Keratinocyte (primary cell): ENCODE results near the gene MRTFA. TPM values are rescaled to one million over a fixed set of nuclear protein-coding genes. Genes with fewer than 3 reads are reported as not detected.
A peak's percentile ranks its signal among the peaks of the same experiment; 100 is the strongest.

Experiments used
- DNase-seq: peaks from one replicate; pipeline ENCODE4 v3.0.0-alpha.2; 2011; ENCODE audit warnings: low read depth, missing footprints, low spot score
- FAIRE-seq: peaks from 2 replicates; lab custom pipeline; 2011; peaks lifted over from hg19 to GRCh38; lab: Jason Lieb, UNC
- H2AFZ ChIP-seq: 2 replicates; pipeline ENCODE4 v1.6.0; 2012; ENCODE audit warnings: low read length, control low read depth, inconsistent platforms; ENCODE audit not compliant: control insufficient read depth
- H3K27ac ChIP-seq: 2 replicates; pipeline ENCODE4 v1.5.1; 2011; ENCODE audit warnings: low read length; ENCODE audit not compliant: control insufficient read depth, insufficient read depth
- H3K27me3 ChIP-seq: 3 replicates; pipeline ENCODE4 v1.6.0; 2011; ENCODE audit warnings: low read length; ENCODE audit not compliant: control insufficient read depth, insufficient read depth; ENCODE audit errors: extremely low read depth
- H3K36me3 ChIP-seq, 2 experiments: 2 replicates in 1 of 2; 3 replicates in 1 of 2; pipeline ENCODE4 v1.5.1; 2011; ENCODE audit warnings: low read length in 2 of 2, mild to moderate bottlenecking in 1 of 2; ENCODE audit not compliant: control insufficient read depth in 2 of 2, insufficient read depth in 2 of 2; ENCODE audit errors: extremely low read depth in 1 of 2
- H3K4me1 ChIP-seq: 3 replicates; pipeline ENCODE4 v1.5.1; 2011; ENCODE audit warnings: low read length; ENCODE audit not compliant: control insufficient read depth, insufficient read depth; ENCODE audit errors: extremely low read depth
- H3K4me2 ChIP-seq: 3 replicates; pipeline ENCODE4 v1.6.0; 2011; ENCODE audit warnings: low read depth, low read length; ENCODE audit not compliant: control insufficient read depth, insufficient read depth; ENCODE audit errors: extremely low read depth
- H3K4me3 ChIP-seq, 3 experiments: fragments of 200-600 bp in 1 of 3; sonication (generic) in 1 of 3; 2 replicates in 2 of 3; 3 replicates in 1 of 3; pipeline ENCODE4 v1.5.1; 2011 to 2016; ENCODE audit warnings: low read length in 3 of 3, mild to moderate bottlenecking in 3 of 3, control low read depth in 2 of 3, inconsistent platforms in 1 of 3, low read depth in 1 of 3, mixed read lengths in 1 of 3, mixed run types in 1 of 3, moderate library complexity in 1 of 3; ENCODE audit not compliant: control insufficient read depth in 2 of 3, insufficient read depth in 2 of 3; ENCODE audit errors: extremely low read depth in 1 of 3
- H3K79me2 ChIP-seq: 2 replicates; pipeline ENCODE4 v1.6.0; 2012; ENCODE audit warnings: low read length; ENCODE audit not compliant: control insufficient read depth, insufficient read depth
- H3K9ac ChIP-seq: 3 replicates; pipeline ENCODE4 v1.6.0; 2011; ENCODE audit warnings: low read length; ENCODE audit not compliant: control insufficient read depth, insufficient read depth; ENCODE audit errors: extremely low read depth
- H3K9me1 ChIP-seq: 3 replicates; pipeline ENCODE4 v1.6.0; 2011; ENCODE audit warnings: low read length; ENCODE audit not compliant: control insufficient read depth, insufficient read depth; ENCODE audit errors: extremely low read depth
- H3K9me3 ChIP-seq: 2 replicates; pipeline ENCODE4 v1.5.1; 2012; ENCODE audit warnings: low read depth, low read length; ENCODE audit not compliant: control insufficient read depth
- H4K20me1 ChIP-seq: 3 replicates; pipeline ENCODE4 v1.6.0; 2011; ENCODE audit warnings: low read length; ENCODE audit not compliant: control insufficient read depth, insufficient read depth; ENCODE audit errors: extremely low read depth
- CTCF ChIP-seq, 3 experiments: IDR thresholded peaks in 1 of 3; conservative IDR thresholded peaks in 1 of 3; optimal IDR thresholded peaks in 1 of 3; 2 replicates in 2 of 3; 3 replicates in 1 of 3; pipeline versions ENCODE3 to v1.5.1; 2011; ENCODE audit warnings: low read length in 3 of 3, mild to moderate bottlenecking in 3 of 3, moderate library complexity in 2 of 3, control low read depth in 1 of 3, inconsistent platforms in 1 of 3; ENCODE audit not compliant: insufficient read depth in 2 of 3; ENCODE audit errors: extremely low read depth in 1 of 3
- EZH2 ChIP-seq: IDR thresholded peaks from one replicate; pipeline ENCODE4 v1.6.1; 2012; ENCODE audit warnings: inconsistent platforms, mild to moderate bottlenecking, low read length, moderate library complexity
- dilution Hi-C: fragments of 300-500 bp; cut with MboI; formaldehyde crosslinking; loops from one replicate; pipeline ENCODE4 v1.7.0; 2020; ENCODE audit warnings: low sequenced_read_pairs; ENCODE audit not compliant: extremely low pct_ligation_motif_present
- polyA plus RNA-seq, 5 experiments: library from polyadenylated mRNA; depleted of rRNA in 3 of 5; stranded (reverse) in 3 of 5; stranded (forward) in 1 of 5; unstranded in 1 of 5; fragments of >200 nt; gene quantifications; 1 replicate in 1 of 5; 2 replicates in 3 of 5; 3 replicates in 1 of 5; pipeline versions ENCODE4 v1.2.1 to v1.2.3, GENCODE V29; 2011 to 2012; ENCODE audit warnings: missing spikeins in 2 of 5, low read depth in 1 of 5, low replicate concordance in 1 of 5

MRTFA gene
- polyA plus RNA-seq, 1 donor (not counting 4 experiments of a cell fraction or from before 2014, with no cell fraction given), result 6.5 TPM

DNA sequence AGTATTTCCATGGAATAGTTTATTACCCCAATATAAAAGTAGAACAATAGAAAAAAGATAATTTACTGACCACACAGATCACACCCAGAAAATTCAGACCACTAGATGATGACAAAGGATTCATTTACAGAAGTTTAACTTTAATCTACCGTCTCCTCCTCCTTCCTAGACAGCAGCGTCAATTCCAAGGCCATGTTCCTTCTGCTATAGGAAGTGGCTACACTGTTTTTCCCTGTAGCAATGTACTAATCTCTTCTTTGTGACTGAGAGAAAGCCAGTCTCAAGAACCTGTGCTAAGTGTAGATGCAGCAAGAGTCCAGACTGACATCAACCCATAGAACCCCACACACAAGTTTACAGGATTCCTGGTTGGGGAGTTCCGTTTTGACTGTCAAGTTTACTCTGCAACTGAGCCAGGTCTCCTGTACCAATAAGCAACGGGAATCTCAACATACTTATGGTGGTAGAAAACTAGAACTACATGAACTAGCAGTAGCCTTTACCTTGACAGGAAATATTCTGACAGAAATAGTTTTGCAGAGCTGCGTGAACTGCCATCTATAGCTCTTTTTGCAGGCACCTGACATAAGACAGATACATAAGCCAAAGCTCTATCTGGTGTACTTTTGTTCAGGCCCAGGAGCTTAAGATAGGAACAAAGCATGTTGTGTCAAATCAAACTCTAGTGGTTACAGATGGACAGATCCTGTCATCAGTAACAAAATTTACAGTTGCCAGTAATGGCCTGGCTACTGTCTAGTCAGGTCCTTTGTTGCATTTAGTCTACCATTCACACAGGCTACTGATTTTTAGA, 42.9 kb downstream of the MRTFA start:
- no peaks in the 10 kb centered on the region for H4K20me1 ChIP-seq
- FAIRE-seq, result peak; percentile 9

DNA sequence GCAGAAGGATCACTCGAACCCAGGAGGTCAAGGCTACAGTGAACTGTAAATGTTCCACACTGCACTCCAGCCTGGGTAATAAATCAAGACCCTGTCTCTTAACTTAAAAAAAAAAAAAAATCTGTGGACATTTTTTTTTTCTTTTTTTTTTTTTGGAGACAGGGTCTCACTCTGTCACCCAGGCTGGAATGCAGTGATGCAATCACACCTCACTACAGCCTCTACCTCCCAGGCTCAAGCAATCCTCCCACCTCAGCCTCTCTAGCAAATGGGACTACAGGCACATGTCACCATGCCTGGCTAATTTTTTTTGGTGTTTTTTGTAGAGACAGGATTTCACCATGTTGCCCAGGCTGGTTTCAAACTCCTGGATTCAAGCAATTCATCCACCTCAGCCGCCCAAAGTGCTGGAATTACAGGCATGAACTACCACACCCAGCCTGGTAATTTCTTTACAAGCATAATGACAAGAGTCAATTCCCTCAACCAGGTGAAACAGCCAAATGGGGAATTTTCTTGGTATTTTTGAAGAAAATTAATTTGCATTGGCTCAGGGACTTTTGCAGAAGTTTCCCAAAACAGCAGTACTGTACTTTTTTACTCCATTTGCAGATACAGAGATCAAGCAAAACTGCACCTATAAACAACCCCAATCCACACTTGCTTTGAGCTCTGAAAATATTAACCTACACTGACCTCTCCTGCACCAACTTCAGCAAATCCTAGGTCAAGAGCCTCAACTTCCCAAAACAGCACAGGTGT, 44.0 kb downstream of the MRTFA start:
- peaks cover 87% of the 10 kb centered on the region for H3K79me2 ChIP-seq
- H3K9ac ChIP-seq, result no peak overlapping the region
- peaks cover 2 to 8% of the 10 kb centered on the region in 2 experiments for H3K36me3 ChIP-seq
- dilution Hi-C loops, result no loop called here
- no peak overlapping the region for H2AFZ ChIP-seq
- H3K9me3 ChIP-seq, result no peaks in the 10 kb centered on the region
- no peak overlapping the region for H3K4me3 ChIP-seq
- H3K27ac ChIP-seq, result no peak overlapping the region
- H4K20me1 ChIP-seq, result no peaks in the 10 kb centered on the region
- no peak for TF ChIP-seq CTCF (optimal IDR thresholded peaks at IDR 0.05 in 1 of 3, IDR thresholded peaks at IDR 0.05 in 1 of 3, conservative IDR thresholded peaks at IDR 0.05 in 1 of 3; ENCODE audit: extremely low read depth in 1 of 3, insufficient read depth in 2 of 3, low read length in 3 of 3)
- H3K27me3 ChIP-seq, result no peaks in the 10 kb centered on the region
- peaks cover 59% of the 10 kb centered on the region for H3K4me1 ChIP-seq
- peaks cover 6% of the 10 kb centered on the region for H3K9me1 ChIP-seq
- H3K4me2 ChIP-seq, result peak overlapping the region; percentile 4
- DNase-seq (no peak), FAIRE-seq (no peak)

More for the DNA sequence above, 42.9 kb downstream of the MRTFA start:
- peaks cover 78% of the 10 kb centered on the region for H3K79me2 ChIP-seq
- no peak overlapping the region for H3K4me2 ChIP-seq
- no peak overlapping the region for H2AFZ ChIP-seq
- TF ChIP-seq EZH2 (no peak), CTCF (optimal IDR thresholded peaks at IDR 0.05 in 1 of 3, IDR thresholded peaks at IDR 0.05 in 1 of 3, conservative IDR thresholded peaks at IDR 0.05 in 1 of 3; ENCODE audit: extremely low read depth in 1 of 3, insufficient read depth in 2 of 3, low read length in 3 of 3) (no peak)
- no peaks in the 10 kb centered on the region for H3K27me3 ChIP-seq
- H3K27ac ChIP-seq, result no peak overlapping the region
- dilution Hi-C loops, result no loop called here
- no peak overlapping the region for H3K9ac ChIP-seq
- DNase-seq, result no peak
- no peaks in the 10 kb centered on the region for H3K9me3 ChIP-seq
- H3K36me3 ChIP-seq, result peaks cover 1 to 8% of the 10 kb centered on the region in 2 experiments
- peaks cover 6% of the 10 kb centered on the region for H3K9me1 ChIP-seq
- peaks cover 62% of the 10 kb centered on the region for H3K4me1 ChIP-seq
- no peak overlapping the region for H3K4me3 ChIP-seq
